HEK293 (cell line): ENCODE data around the gene PTPN6.

Source experiments
- BCL11A ChIP-seq: fragments of 450-650 bp; formaldehyde crosslinking; IDR thresholded peaks from 2 replicates; pipeline ENCODE4 v1.5.1; 2016; ENCODE audit warnings: low read depth, missing biosample characterization, missing genetic modification characterization
- EGR2 ChIP-seq: fragments of 450-650 bp; formaldehyde crosslinking; IDR thresholded peaks from 2 replicates; pipeline ENCODE4 v1.5.1; 2016; ENCODE audit warnings: low read depth, missing biosample characterization, missing genetic modification characterization
- GFI1B ChIP-seq: fragments of 450-650 bp; formaldehyde crosslinking; IDR thresholded peaks from 2 replicates; pipeline ENCODE4 v1.5.1; 2016; ENCODE audit warnings: missing biosample characterization, missing genetic modification characterization
- GLIS1 ChIP-seq: fragments of 450-650 bp; formaldehyde crosslinking; IDR thresholded peaks from 2 replicates; pipeline ENCODE4 v1.5.1; 2016; ENCODE audit warnings: missing biosample characterization, missing genetic modification characterization
- INSM2 ChIP-seq: fragments of 450-650 bp; formaldehyde crosslinking; IDR thresholded peaks from 2 replicates; pipeline ENCODE4 v1.5.1; 2016; ENCODE audit warnings: missing biosample characterization, missing genetic modification characterization
- KLF1 ChIP-seq: fragments of 450-650 bp; formaldehyde crosslinking; IDR thresholded peaks from 2 replicates; pipeline ENCODE4 v1.5.1; 2016; ENCODE audit warnings: missing biosample characterization, missing genetic modification characterization
- ZBTB17 ChIP-seq: fragments of 450-650 bp; formaldehyde crosslinking; IDR thresholded peaks from 2 replicates; pipeline ENCODE4 v1.5.1; 2016; ENCODE audit warnings: missing biosample characterization, missing genetic modification characterization
- ZBTB7A ChIP-seq: fragments of 450-650 bp; formaldehyde crosslinking; IDR thresholded peaks from 2 replicates; pipeline ENCODE4 v1.5.1; 2016; ENCODE audit warnings: low read depth, missing biosample characterization, missing genetic modification characterization
- ZFP37 ChIP-seq: fragments of 450-650 bp; formaldehyde crosslinking; IDR thresholded peaks from 2 replicates; pipeline ENCODE4 v1.5.1; 2016; ENCODE audit warnings: missing biosample characterization, missing genetic modification characterization
- ZNF10 ChIP-seq: fragments of 450-650 bp; formaldehyde crosslinking; IDR thresholded peaks from 2 replicates; pipeline ENCODE4 v1.5.1; 2017; ENCODE audit warnings: missing biosample characterization, missing genetic modification characterization
- ZNF274 ChIP-seq, 2 experiments: fragments of 200-500 bp in 1 of 2; fragments of 450-650 bp in 1 of 2; sonication (Bioruptor generic) in 1 of 2; formaldehyde crosslinking in 1 of 2; IDR thresholded peaks; 2 replicates each; pipeline versions ENCODE4 v1.5.1 to v1.6.1; 2014 to 2016; ENCODE audit warnings: borderline replicate concordance in 1 of 2, inconsistent platforms in 1 of 2, low read length in 1 of 2, missing biosample characterization in 1 of 2, missing genetic modification characterization in 1 of 2
- ZNF324 ChIP-seq: fragments of 450-650 bp; formaldehyde crosslinking; IDR thresholded peaks from 2 replicates; pipeline ENCODE4 v1.5.1; 2016; ENCODE audit warnings: missing biosample characterization, missing genetic modification characterization
- ZNF514 ChIP-seq: fragments of 450-650 bp; formaldehyde crosslinking; IDR thresholded peaks from 2 replicates; pipeline ENCODE4 v1.5.1; 2016; ENCODE audit warnings: missing biosample characterization, missing genetic modification characterization
- ZNF571 ChIP-seq: fragments of 450-650 bp; formaldehyde crosslinking; IDR thresholded peaks from 2 replicates; pipeline ENCODE4 v1.5.0; 2017; ENCODE audit warnings: missing biosample characterization, missing genetic modification characterization
- ZNF600 ChIP-seq: fragments of 450-650 bp; formaldehyde crosslinking; IDR thresholded peaks from 2 replicates; pipeline ENCODE4 v1.5.1; 2016; ENCODE audit warnings: missing biosample characterization, missing genetic modification characterization
- ZNF623 ChIP-seq: fragments of 450-650 bp; formaldehyde crosslinking; IDR thresholded peaks from 2 replicates; pipeline ENCODE4 v1.5.1; 2016; ENCODE audit warnings: missing biosample characterization, missing genetic modification characterization
- ZNF629 ChIP-seq: fragments of 450-650 bp; formaldehyde crosslinking; IDR thresholded peaks from 2 replicates; pipeline ENCODE4 v1.5.1; 2017; ENCODE audit warnings: missing biosample characterization, missing genetic modification characterization
- ZNF654 ChIP-seq: fragments of 450-650 bp; formaldehyde crosslinking; IDR thresholded peaks from 2 replicates; pipeline ENCODE4 v1.5.1; 2016; ENCODE audit warnings: low read depth, missing biosample characterization, missing genetic modification characterization
- ZNF701 ChIP-seq: fragments of 450-650 bp; formaldehyde crosslinking; IDR thresholded peaks from 2 replicates; pipeline ENCODE4 v1.5.1; 2016; ENCODE audit warnings: missing biosample characterization, missing genetic modification characterization
- ZNF785 ChIP-seq: fragments of 450-650 bp; formaldehyde crosslinking; IDR thresholded peaks from 2 replicates; pipeline ENCODE4 v1.5.1; 2016; ENCODE audit warnings: missing biosample characterization, missing genetic modification characterization
- ZNF837 ChIP-seq: fragments of 450-650 bp; formaldehyde crosslinking; IDR thresholded peaks from 2 replicates; pipeline ENCODE4 v1.5.1; 2016; ENCODE audit warnings: missing biosample characterization, missing genetic modification characterization
- ZSCAN30 ChIP-seq: fragments of 450-650 bp; IDR thresholded peaks from 2 replicates; pipeline ENCODE4 v1.5.1; 2018; ENCODE audit warnings: missing biosample characterization, mild to moderate bottlenecking, missing genetic modification characterization, moderate library complexity
- ZXDB ChIP-seq: fragments of 450-650 bp; formaldehyde crosslinking; IDR thresholded peaks from 2 replicates; pipeline ENCODE4 v1.5.1; 2016; ENCODE audit warnings: missing biosample characterization, missing genetic modification characterization
- TF ChIP-seq, protein P1 (sequence below): fragments of 450-650 bp; formaldehyde crosslinking; IDR thresholded peaks from 2 replicates; pipeline ENCODE4 v1.5.1; 2017; ENCODE audit warnings: missing biosample characterization, mild to moderate bottlenecking, missing genetic modification characterization, moderate library complexity
- TF ChIP-seq, protein P2 (sequence below): fragments of 450-650 bp; formaldehyde crosslinking; IDR thresholded peaks from 2 replicates; pipeline ENCODE4 v1.5.1; 2016; ENCODE audit warnings: missing biosample characterization, missing genetic modification characterization
- TF ChIP-seq, protein P3 (sequence below): fragments of 450-650 bp; formaldehyde crosslinking; IDR thresholded peaks from 2 replicates; pipeline ENCODE4 v1.5.1; 2016; ENCODE audit warnings: missing biosample characterization, missing genetic modification characterization
- TF ChIP-seq, protein P4 (sequence below): fragments of 450-650 bp; formaldehyde crosslinking; IDR thresholded peaks from 2 replicates; pipeline ENCODE4 v1.5.1; 2016; ENCODE audit warnings: missing biosample characterization, missing genetic modification characterization
- TF ChIP-seq, protein P5 (sequence below): fragments of 450-650 bp; formaldehyde crosslinking; IDR thresholded peaks from 2 replicates; pipeline ENCODE4 v1.5.1; 2016; ENCODE audit warnings: missing biosample characterization, missing genetic modification characterization, borderline replicate concordance

The PTPN6 gene

DNA sequence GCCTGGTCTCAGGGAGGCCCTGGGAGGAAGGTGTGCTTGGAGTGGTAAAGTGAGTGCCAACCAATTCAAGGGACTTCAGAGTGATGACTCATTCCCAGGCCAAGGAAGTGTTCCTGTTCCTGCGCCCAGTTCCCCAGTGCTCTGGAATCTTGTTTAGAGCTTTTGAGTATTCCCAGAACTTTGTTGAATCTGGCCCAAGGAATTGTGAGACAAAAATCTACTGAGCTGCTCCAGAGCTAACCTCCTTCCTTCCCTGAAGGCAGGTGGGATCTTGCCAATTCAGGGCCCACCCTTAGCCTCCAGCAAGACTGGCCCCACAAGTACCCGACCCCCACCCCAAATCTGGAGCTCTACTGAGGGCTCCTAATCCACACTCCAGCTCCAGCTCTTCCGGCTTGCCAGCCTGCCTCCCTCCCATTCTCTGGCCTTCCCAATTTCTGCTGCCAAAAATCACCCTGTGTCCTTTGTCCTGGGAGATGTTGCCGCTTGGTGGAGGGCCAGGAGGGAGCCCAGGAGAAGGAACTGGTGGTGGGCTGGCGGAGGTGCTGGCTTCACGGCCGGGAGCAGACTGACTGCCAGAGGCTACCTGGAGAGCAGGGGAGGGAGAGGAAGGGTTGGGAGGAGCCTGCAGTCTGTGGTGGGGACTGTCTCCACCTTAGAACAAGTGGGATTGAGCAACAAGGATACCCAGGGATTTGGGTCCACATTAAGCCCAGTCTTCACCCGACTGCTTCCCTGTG, 25.4 kb upstream of the PTPN6 start (continued):
- TF ChIP-seq ZNF10 (tag by site-specific recombination) (peak; percentile 42), ZNF701 (tag by site-specific recombination) (no peak), ZNF274 (IDR thresholded peaks at IDR 0.05; ENCODE audit: low read length) (no peak), ZNF274 (tag by site-specific recombination; IDR thresholded peaks at IDR 0.05; ENCODE audit: borderline replicate concordance) (no peak; the same call in 1 of the 2 replicates), ZNF785 (tag by site-specific recombination) (no peak), ZNF837 (tag by site-specific recombination) (no peak), ZNF514 (no peak), ZNF654 (tag by site-specific recombination) (peak; percentile 23; the same call in 1 of the 2 replicates), ZXDB (tag by site-specific recombination) (peak; percentile 64; the same call in 1 of the 2 replicates), GFI1B (peak; percentile 71; the same call in 1 of the 2 replicates), ZBTB7A (tag by site-specific recombination) (peak; percentile 83; the same call in 1 of the 2 replicates), ZNF629 (tag by site-specific recombination) (peak; percentile 75), ZNF600 (tag by site-specific recombination) (peak; percentile 99), INSM2 (tag by site-specific recombination) (peak; percentile 96), ZSCAN30 (tag by site-specific recombination) (peak; percentile 74), ZNF623 (tag by site-specific recombination) (peak; percentile 16; the same call in 1 of the 2 replicates), KLF1 (tag by site-specific recombination) (no peak), GLIS1 (tag by site-specific recombination) (peak; percentile 23; the same call in 1 of the 2 replicates), ZNF571 (no peak), ZBTB17 (peak; percentile 89), ZFP37 (tag by site-specific recombination) (peak; percentile 82; the same call in 1 of the 2 replicates), ZNF324 (peak; percentile 79; the same call in 1 of the 2 replicates), BCL11A (tag by site-specific recombination) (peak; percentile 11; the same call in 1 of the 2 replicates), EGR2 (tag by site-specific recombination) (no peak)
- TF ChIP-seq, protein P1, sequence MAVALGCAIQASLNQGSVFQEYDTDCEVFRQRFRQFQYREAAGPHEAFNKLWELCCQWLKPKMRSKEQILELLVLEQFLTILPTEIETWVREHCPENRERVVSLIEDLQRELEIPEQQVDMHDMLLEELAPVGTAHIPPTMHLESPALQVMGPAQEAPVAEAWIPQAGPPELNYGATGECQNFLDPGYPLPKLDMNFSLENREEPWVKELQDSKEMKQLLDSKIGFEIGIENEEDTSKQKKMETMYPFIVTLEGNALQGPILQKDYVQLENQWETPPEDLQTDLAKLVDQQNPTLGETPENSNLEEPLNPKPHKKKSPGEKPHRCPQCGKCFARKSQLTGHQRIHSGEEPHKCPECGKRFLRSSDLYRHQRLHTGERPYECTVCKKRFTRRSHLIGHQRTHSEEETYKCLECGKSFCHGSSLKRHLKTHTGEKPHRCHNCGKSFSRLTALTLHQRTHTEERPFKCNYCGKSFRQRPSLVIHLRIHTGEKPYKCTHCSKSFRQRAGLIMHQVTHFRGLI (tag by site-specific recombination), result no peak
- TF ChIP-seq, protein P2, sequence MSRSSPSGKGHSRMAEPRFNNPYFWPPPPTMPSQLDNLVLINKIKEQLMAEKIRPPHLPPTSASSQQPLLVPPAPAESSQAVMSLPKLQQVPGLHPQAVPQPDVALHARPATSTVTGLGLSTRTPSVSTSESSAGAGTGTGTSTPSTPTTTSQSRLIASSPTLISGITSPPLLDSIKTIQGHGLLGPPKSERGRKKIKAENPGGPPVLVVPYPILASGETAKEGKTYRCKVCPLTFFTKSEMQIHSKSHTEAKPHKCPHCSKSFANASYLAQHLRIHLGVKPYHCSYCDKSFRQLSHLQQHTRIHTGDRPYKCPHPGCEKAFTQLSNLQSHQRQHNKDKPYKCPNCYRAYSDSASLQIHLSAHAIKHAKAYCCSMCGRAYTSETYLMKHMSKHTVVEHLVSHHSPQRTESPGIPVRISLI (tag by site-specific recombination), result no peak
- TF ChIP-seq, protein P3, sequence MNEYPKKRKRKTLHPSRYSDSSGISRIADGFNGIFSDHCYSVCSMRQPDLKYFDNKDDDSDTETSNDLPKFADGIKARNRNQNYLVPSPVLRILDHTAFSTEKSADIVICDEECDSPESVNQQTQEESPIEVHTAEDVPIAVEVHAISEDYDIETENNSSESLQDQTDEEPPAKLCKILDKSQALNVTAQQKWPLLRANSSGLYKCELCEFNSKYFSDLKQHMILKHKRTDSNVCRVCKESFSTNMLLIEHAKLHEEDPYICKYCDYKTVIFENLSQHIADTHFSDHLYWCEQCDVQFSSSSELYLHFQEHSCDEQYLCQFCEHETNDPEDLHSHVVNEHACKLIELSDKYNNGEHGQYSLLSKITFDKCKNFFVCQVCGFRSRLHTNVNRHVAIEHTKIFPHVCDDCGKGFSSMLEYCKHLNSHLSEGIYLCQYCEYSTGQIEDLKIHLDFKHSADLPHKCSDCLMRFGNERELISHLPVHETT (tag by site-specific recombination), result peak; percentile 67
- TF ChIP-seq, protein P4, sequence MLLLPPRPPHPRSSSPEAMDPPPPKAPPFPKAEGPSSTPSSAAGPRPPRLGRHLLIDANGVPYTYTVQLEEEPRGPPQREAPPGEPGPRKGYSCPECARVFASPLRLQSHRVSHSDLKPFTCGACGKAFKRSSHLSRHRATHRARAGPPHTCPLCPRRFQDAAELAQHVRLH, result 0 out of 2 replicates have a peak, but pooled peaks have one; percentile 12
- TF ChIP-seq, protein P5, sequence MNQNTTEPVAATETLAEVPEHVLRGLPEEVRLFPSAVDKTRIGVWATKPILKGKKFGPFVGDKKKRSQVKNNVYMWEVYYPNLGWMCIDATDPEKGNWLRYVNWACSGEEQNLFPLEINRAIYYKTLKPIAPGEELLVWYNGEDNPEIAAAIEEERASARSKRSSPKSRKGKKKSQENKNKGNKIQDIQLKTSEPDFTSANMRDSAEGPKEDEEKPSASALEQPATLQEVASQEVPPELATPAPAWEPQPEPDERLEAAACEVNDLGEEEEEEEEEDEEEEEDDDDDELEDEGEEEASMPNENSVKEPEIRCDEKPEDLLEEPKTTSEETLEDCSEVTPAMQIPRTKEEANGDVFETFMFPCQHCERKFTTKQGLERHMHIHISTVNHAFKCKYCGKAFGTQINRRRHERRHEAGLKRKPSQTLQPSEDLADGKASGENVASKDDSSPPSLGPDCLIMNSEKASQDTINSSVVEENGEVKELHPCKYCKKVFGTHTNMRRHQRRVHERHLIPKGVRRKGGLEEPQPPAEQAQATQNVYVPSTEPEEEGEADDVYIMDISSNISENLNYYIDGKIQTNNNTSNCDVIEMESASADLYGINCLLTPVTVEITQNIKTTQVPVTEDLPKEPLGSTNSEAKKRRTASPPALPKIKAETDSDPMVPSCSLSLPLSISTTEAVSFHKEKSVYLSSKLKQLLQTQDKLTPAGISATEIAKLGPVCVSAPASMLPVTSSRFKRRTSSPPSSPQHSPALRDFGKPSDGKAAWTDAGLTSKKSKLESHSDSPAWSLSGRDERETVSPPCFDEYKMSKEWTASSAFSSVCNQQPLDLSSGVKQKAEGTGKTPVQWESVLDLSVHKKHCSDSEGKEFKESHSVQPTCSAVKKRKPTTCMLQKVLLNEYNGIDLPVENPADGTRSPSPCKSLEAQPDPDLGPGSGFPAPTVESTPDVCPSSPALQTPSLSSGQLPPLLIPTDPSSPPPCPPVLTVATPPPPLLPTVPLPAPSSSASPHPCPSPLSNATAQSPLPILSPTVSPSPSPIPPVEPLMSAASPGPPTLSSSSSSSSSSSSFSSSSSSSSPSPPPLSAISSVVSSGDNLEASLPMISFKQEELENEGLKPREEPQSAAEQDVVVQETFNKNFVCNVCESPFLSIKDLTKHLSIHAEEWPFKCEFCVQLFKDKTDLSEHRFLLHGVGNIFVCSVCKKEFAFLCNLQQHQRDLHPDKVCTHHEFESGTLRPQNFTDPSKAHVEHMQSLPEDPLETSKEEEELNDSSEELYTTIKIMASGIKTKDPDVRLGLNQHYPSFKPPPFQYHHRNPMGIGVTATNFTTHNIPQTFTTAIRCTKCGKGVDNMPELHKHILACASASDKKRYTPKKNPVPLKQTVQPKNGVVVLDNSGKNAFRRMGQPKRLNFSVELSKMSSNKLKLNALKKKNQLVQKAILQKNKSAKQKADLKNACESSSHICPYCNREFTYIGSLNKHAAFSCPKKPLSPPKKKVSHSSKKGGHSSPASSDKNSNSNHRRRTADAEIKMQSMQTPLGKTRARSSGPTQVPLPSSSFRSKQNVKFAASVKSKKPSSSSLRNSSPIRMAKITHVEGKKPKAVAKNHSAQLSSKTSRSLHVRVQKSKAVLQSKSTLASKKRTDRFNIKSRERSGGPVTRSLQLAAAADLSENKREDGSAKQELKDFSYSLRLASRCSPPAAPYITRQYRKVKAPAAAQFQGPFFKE (tag by site-specific recombination), result no peak
